Gastrocnemius medialis (tissue), 4 donors: Measurements from ENCODE around the gene NUDT8.

Experiments used
- CTCF ChIP-seq, 5 experiments: fragments of 450-650 bp in 3 of 5; fragments of 200-600 bp in 2 of 5; sonication (generic) in 2 of 5; IDR thresholded peaks in 4 of 5; conservative IDR thresholded peaks in 1 of 5; 1 replicate in 4 of 5; 2 replicates in 1 of 5; pipeline ENCODE4 v1.5.1; 2016 to 2019; ENCODE audit warnings: antibody characterized with exemption in 5 of 5, mild to moderate bottlenecking in 3 of 5, moderate library complexity in 3 of 5
- POLR2A ChIP-seq, 2 donors: fragments of 450-650 bp; IDR thresholded peaks; one replicate each; pipeline ENCODE4 v1.6.1; 2017; ENCODE audit warnings: antibody characterized with exemption in 2 of 2, mild to moderate bottlenecking in 2 of 2, moderate library complexity in 2 of 2

- TF ChIP-seq POLR2A (IDR thresholded peaks at IDR 0.05) (no peak), CTCF (IDR thresholded peaks at IDR 0.05 in 4 of 5, conservative IDR thresholded peaks at IDR 0.05 in 1 of 5) (no peak)
These were observed 47.7 kb downstream of the NUDT8 start for GRCh38 chr11:67582011-67582410.
